ENCODE data around the gene NEGR1.

The NEGR1 gene

DNA sequence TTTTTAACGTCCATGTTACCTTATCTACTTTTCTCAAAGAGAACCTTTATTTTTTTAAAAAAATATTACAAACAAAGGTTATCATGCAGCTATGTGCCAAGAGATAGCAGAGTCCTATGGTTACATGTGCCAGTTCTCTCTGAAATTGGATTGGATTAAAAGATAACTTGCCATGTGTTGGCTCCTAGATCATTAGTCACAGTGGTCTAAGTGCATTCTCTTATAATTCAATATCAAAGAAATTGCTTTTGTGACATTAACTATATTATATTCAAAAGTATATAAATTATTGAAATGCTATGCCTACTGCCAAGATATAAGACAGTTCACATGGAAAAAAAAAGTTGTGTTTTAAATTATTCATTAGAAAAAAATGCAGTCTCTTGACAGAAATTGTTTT, 494.2 kb downstream of the NEGR1 start:
- DNase-seq (ENCODE audit: insufficient read length, low spot score) (no peak), FAIRE-seq (no peak)

DNA sequence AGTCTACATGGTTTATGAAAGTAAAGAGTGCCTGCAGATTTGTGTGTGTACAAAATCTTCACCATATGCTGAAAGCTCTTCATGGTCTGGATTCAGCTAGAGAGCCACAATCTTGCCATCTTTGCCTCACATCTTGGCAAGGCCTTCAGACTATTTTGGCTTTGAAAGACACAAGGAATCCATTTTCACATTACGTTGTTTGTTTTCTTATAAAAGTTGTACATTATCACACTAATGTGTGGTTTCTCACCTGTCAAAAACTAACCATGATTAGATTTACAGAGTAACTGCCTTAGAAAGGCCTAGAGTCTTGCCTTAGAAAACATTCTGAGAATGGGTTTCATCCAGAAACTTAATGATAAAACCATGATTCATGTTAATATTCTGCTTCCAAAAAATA, 494.6 kb downstream of the NEGR1 start:
- DNase-seq (ENCODE audit: insufficient read length, low spot score): no peak
- no peak for FAIRE-seq

DNA sequence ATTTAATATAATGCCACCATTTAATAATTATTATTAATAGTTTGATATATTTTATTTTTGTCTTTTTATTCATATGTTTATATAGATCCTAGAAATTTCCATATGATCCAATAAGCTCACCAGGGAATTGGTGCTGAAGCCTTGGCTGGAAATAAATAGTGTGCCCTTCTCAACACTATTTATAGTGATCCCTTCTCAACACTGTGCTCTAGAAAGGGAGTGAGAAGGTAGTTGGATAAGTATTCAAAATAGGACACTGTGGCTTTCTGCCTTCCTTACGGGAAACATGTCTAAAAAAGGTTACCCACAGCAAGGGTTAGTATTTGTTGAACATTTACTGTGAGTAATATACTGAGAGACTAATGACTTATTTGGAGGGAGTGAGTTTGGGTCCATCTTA, 496.1 kb downstream of the NEGR1 start:
- DNase-seq (ENCODE audit: insufficient read length, low spot score) (no peak), FAIRE-seq (no peak)

DNA sequence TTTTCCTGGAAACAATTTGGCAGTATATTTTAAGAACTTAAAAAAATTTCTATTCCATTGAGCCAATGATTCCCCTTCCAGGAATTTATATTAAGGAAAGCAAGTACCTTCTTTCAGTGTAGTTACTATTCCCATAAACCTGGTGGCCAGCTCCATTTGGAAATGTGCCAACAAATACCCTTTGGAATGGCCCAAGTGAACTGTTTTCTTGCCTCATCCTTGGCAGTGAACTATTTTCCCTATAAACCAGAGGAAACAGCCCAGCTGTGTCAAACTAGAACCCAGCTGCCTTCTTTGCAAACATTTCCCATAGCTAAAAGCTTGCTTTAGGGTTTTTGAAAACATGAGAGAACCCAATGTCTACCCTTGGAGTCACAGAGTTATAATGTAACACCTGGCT, 496.9 kb downstream of the NEGR1 start:
- FAIRE-seq (no peak), DNase-seq (ENCODE audit: insufficient read length, low spot score) (no peak)

DNA sequence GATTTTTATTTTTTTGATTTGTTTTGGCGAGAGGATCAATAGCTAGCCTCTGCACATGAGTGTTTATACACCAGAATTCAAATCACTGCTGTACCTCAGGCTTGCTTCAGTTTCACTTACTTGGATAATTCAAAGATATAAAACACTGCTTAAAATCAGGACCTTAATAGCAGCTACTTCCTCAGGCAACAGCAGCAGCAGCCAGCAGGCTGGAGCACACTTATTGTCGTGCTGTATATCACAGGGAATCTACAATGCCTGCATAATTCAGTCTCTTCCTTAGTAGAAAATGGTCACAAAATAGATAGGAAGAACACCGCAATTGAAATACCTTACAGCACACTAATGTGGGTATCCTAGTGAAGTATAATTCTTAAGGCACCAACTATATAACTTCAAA, 497.3 kb downstream of the NEGR1 start:
- FAIRE-seq: no peak
- no peak for DNase-seq (ENCODE audit: insufficient read length, low spot score)

DNA sequence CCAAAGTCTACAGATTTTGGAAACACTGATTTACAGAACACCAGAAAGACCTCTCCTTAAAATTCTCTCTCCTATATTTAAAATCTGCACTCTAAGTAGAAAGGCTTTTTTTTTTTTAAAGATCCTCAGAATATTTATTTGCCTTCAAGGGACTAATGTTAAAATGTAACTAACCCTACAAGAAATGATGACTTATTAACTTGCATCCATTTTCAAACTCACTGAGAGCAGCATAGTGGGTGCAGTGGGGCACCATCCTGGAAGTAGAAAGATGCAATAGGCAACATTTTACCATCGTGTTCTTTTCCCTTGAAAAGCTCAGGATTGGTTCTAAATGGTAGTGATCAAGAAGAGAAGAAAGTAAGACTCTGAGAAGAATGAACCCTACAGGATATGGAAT, 498.1 kb downstream of the NEGR1 start:
- FAIRE-seq: no peak
- DNase-seq (ENCODE audit: insufficient read length, low spot score): no peak

DNA sequence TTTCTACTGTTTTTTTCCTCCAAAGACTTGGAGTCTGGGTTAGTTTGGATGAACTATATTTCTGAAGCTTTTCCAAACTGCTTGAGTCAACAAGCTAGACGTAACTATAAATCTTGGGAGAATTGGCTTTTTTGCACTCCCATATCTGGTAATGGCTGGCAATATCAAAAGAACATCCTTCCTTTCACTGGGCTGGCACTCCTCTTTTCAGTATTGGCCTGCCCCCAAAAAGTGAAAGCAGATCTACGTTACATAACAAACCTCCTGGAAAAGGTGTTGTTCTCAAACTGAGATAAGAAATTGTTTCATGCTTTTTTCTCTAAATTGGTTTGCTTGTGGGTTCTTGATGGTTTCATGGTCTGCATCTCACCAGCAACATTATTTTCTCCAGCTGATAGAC, 499.3 kb downstream of the NEGR1 start:
- DNase-seq (ENCODE audit: insufficient read length, low spot score): no peak
- no peak for FAIRE-seq

DNA sequence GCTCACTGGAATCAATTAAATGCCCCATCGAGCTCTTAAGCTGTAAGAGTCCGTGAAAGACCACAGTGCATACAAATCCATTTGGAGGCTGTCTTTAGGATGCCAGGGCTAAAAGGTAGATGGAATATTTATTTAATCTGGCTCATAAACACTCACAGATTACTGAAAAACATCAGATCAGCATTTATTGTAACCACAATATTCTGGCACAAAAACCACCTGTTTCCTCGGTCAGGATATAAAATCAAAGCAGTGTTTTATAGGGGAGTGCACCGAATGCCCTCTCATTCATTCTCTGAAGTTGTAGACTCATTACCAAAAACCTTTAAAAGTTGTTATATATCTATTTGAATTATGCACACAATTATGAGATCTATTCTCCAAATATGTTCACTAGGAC, 500.9 kb downstream of the NEGR1 start:
- no peak for FAIRE-seq
- DNase-seq (ENCODE audit: insufficient read length, low spot score): no peak

DNA sequence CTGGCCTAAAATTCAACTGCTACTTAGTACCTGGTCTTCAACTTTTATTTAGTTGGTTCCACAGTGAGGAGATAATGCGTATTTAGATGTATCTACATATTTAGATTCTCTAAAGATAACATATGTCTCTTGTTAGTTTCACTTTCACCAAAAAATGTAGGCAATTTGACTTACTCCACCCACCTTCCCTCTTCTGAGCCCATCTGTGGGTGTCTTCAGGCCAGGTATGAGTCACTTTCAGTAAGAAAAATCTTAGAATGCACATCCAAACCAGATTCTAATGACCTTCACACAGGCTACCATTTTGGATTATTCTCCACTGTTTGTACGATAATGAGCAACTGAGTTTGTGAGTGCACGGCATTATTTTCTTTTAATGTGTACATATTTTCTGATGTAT, 501.7 kb downstream of the NEGR1 start:
- no peak for FAIRE-seq
- no peak for DNase-seq (ENCODE audit: insufficient read length, low spot score)

DNA sequence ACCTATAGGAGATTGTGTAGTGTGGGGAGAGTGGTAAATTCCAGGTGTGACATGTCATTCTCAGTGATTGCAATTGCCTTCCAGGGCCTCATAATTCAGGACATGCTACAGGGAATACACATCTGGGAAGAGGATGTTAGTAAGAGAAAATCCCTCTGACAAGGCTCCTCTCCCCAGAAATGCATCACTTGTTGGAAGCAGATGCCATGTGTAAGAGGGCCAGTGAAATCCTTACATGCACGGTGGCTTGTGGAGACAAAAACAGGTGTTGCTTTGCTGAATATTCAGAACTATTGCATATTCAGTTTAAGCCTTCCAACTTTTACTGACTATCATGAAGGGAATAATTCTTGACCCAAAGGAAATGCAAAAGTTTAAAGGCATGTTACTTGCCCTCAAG, 503.4 kb downstream of the NEGR1 start:
- FAIRE-seq (no peak), DNase-seq (ENCODE audit: insufficient read length, low spot score) (no peak)

DNA sequence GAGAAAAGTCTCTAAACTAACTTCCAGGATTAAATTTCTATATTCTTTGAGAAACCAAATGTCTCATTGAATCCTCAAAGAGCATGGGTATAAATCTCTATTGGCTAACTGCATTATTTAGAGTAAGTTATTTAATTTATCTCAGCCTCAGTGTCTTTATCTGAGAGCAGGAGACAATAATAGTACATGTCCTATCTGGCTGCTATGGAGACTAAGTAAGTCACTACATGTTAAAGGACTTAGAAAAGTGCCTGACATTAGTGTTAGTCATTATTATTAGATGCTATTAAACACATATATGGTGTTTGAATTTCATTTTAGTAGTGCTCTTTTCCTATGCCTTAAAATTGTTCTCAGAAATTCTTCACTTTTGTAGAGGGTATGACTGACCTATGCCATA, 505.2 kb downstream of the NEGR1 start:
- no peak for DNase-seq (ENCODE audit: insufficient read length, low spot score)
- FAIRE-seq: no peak

DNA sequence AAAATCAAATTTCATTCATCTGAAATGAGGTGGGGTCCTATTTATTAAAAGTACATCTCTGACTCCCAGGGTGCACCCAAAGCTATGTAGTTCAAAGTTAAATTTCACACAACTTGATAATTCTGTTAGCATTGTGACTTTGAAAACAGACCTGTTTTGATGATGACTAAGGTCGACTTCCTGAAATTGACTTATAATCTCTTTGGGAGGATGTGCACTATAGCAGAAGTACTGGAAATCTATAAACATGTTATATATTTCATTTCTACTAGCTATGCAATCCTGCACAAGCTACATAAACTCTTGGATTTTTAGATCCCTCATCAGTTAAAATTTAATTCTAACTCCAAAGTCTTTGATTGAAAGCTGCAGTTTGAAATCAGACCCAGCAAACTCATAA, 507.6 kb downstream of the NEGR1 start:
- no peak for FAIRE-seq

DNA sequence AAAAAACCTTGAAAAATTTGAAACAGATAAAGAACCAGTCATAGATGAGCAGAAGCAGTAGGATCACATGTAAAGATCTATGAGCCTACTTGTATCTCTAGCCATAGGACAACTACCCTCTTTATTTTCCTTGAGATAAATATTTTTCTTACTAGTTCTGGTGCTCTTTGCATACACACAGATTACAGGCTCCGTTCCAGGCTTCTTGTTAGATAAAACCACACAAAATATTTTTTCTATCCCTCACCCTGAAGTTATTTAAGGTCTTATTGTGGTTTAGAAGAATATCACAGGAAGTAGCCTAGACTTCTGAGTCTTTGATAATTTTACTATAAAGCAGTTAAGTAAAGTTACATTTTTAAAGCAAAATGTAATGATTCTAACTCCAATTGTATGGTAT, 512.2 kb downstream of the NEGR1 start:
- FAIRE-seq: no peak
- DNase-seq (ENCODE audit: insufficient read length, low spot score): no peak

More for the DNA sequence above, 507.6 kb downstream of the NEGR1 start:
- no peak for DNase-seq (ENCODE audit: insufficient read length, low spot score)

DNA sequence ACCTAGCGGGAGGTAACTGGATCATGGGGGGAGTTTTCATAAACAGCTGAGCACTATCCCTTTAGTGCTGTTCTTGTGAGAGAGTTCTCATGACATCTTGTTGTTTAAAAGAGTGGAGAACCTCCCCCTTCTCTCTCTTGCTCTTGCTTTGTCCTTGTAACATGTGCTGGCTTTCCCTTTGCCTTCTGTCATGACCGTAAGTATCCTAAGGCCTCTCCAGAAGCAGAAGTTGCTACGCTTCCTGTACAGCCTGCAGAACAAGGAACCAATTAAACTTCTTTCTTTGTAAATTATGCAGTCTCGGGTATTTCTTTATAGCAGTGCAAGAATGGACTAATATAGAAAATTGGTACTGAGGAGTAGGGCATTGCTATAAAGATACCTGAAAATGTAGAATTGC, 515.6 kb downstream of the NEGR1 start:
- DNase-seq (ENCODE audit: insufficient read length, low spot score): no peak
- no peak for FAIRE-seq

DNA sequence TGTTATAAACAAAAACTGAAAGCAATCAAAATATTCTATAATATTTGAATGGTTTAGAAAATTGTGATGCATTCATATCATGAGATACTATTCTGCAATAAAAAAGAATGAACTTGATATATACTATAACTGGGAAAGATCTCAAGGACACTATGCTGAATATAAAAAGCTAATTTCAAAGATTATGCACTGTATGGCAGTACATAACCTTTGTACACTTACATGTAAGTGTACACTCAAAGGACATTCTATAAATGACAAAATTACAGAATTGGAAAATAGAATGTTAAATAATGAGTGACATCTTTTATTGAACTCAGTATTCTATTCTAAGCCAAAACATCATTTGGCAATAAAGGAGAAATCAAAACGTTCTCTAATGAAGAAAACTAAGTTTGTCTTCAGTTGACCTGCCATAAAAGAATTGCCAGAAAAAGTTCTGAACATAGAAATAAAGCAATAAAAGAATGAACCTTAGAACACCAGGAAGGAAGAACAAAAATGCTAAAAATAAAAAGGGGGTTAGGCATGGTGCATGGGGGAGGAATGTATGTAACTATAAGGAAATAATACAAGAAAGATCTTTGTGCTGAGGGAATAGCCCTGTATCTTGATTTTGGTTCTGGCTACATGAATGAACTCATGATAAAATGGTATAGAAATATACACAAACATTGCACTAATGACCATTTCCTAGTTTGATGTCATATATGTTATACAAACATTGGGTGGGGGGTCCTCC, 519.7 kb downstream of the NEGR1 start:
- DNase-seq (ENCODE audit: insufficient read length, low spot score) (no peak), FAIRE-seq (no peak)

DNA sequence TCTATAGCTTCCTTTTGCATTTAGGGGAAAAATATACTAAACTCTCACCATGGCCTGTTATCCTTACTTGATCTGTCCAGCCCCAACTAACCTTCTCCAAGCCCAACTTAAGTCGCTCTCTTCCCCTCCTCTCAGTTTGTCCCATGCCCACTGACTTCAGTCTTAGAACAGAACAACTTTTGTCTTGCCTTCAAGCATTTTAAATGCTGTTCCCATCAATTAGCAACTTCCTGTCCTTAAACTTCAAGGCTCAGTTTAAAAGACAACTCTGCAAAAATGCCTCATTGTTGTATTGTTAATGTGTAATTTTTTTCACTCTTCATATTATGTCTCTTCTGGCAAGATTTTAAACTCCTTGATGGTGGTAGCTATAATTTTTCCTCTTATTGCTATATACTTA, 526.9 kb downstream of the NEGR1 start:
- DNase-seq (ENCODE audit: insufficient read length, low spot score) (no peak), FAIRE-seq (no peak)

DNA sequence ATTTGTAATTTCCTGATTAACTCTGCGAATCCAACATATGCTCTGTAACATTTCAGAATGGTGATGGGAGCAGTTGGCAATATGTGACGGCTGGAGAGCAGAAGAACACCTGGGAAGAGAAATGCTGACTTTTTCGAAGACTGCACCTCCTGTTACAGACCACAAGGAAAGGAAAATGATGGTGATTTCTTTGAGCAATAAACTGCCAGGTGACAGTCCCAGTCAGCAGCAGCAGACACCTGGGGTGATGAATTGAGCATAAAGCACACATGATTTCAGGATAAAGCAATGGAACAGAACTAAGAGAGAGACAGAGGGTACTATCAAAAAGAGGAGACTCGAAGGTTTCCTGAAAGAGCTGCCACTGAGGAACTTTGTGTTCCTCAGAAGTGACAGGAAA, 528.6 kb downstream of the NEGR1 start:
- DNase-seq (ENCODE audit: insufficient read length, low spot score) (no peak), FAIRE-seq (no peak)

DNA sequence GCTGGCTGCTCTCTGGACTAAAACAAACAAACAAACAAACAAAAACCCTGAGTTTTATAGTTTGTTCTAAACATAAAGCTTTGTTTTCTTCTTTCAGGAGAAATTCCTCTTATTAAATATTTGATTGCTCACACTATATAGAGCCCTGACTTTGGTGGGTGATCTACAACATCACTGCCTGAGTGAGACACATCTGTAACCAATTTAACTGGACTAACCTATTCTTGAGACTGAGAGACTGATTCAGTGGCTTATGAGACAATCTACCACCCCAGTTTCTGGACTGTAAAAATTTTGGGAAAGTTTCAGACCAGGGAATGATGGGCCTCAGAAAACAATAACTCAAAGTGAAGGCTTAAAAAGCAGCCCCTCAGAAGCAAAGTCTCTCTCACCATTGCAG, 537.0 kb downstream of the NEGR1 start:
- FAIRE-seq: no peak
- no peak for DNase-seq (ENCODE audit: insufficient read length, low spot score)

DNA sequence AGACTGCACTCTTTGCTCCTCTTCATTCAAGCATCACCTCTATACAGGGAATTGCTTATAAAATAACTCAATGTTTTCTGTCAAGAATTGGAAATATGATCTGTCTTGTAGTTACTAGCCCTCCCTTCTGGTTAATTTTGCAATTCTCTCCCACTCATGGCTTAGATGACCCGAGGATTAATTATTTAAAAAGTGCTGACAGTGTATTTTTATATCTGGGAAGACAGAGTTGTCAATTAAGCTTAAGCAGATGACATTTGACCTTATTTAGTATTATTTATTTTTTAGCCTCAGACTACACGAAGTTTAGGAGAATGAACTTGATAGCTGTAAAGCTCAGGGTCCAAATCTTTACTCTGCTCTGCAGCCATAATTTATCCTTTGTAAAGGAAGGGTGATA, 538.5 kb downstream of the NEGR1 start:
- DNase-seq (ENCODE audit: insufficient read length, low spot score) (no peak), FAIRE-seq (no peak)

DNA sequence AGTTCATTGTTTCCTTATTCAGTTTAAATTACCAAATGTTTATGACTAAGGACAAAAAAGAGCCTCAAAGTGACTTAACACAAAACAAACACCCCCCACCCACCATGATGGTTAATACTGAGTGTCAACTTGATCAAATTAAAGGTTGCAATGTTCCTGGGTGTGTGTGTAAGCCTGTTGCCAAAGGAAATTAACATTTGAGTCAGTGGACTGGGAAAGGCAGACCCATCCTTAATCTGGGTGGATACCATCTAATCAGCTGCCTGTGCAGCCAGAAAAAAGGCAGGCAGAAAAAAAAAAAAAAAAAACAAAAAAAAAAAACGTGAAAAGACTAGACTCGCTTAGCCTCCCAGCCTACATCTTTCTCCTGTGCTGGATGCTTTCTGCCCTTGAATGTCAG, 543.4 kb downstream of the NEGR1 start:
- FAIRE-seq (no peak), DNase-seq (ENCODE audit: insufficient read length, low spot score) (no peak)

DNA sequence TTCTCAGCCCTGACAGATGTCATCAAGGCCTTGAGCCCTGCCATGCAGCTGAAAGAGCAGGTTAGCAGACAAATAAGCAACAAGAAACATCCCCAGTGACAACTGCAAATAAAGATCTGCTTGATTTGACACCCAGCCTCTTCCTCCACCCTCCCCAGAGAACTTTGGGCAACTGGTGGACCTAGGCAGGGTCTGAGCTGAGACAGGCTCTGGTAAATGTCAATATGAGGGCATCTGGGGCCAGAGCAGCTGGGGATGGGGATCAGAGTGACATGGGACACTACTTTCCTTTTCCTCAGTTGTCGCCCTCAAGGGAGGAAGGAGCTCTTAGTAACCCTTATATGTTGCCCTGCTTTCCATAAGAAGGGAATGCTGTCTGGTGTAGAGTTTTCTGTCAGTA, 544.1 kb downstream of the NEGR1 start:
- FAIRE-seq: no peak
- DNase-seq (ENCODE audit: insufficient read length, low spot score): no peak

DNA sequence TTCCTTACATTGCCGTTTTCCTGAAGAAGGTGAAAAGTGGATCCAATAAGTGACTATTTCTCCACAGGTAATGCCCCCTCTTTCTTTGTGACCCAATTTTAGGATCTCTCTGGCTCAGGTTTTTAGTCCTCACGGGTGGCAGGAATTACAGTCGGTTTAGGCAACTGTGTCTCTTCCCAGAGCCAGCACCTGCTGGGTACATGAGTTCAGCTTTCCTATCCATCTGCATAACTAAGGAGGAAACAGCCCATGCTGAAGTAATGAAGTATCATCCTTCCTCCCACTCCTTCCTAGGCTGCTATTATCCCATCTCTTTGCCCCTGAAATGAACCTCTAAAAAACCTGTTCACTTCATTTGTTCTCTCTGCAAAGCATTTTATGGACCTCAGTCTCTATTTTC, 544.6 kb downstream of the NEGR1 start:
- no peak for DNase-seq (ENCODE audit: insufficient read length, low spot score)
- no peak for FAIRE-seq

DNA sequence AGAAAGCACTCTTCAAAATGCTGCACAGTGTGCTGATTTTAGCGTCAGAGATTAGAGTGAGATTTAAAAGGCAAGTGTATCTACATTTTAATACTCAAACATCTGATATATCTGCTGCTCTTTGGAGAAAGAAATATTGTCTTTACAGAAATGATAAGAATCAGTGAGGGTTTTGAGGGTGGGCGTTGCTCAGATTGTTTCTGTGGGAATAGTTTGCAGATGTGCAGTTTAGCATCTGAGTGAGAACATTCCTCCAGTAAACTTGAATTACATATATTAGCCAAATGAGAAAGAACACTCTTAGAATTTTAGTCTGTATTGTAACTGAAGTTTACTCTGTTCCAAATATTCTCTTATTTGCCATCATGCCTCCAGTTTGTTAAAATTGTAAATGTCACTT, 549.2 kb downstream of the NEGR1 start:
- DNase-seq (ENCODE audit: insufficient read length, low spot score): no peak
- no peak for FAIRE-seq
